Caco-2 (cell line): ENCODE results near the gene NDUFV3. TPM values are rescaled to one million over a fixed set of nuclear protein-coding genes. Genes with fewer than 3 reads are reported as not detected.
"Not testable (repeated sequence)": the region's sequence is repeated elsewhere in the genome, so short reads cannot be mapped to it uniquely, and the experiment has no call there.

Experiments used
- BruUV-seq: library from RNA; stranded (reverse); fragments of 400-500 nt; replicated peaks from 2 replicates; lab custom pipeline; 2021; lab: Mats Ljungman, UMichigan
- CTCF ChIA-PET: fragments of 300-600 bp; sonication (Branson Sonifier 250); formaldehyde crosslinking; loops from one replicate; lab custom pipeline; 2022; ENCODE audit warnings: antibody characterized with exemption; lab: Charles Lee
- POLR2A ChIA-PET: fragments of 300-600 bp; sonication (Branson Sonifier 250); formaldehyde crosslinking; loops from one replicate; lab custom pipeline; 2022; ENCODE audit warnings: antibody characterized with exemption; lab: Charles Lee
- DNase-seq, 2 experiments: peaks; one replicate each; pipeline versions ENCODE4 v3.0.0 to v3.0.0-alpha.2; 2020 to 2022
- H3K27me3 ChIP-seq: replicated peaks from 2 replicates; pipeline ENCODE4 v1.6.0; 2011; ENCODE audit warnings: low read length; ENCODE audit not compliant: control insufficient read depth, insufficient read depth
- H3K36me3 ChIP-seq: 2 replicates; pipeline ENCODE4 v1.5.1; 2011; ENCODE audit warnings: low read length; ENCODE audit not compliant: control insufficient read depth, insufficient read depth
- H3K4me1 ChIP-seq: fragments of 250-450 bp; sonication (Bioruptor Pico); 2 replicates; pipeline ENCODE4 v1.5.1; 2020; ENCODE audit warnings: mild to moderate bottlenecking
- H3K4me3 ChIP-seq: 2 replicates; pipeline ENCODE4 v1.5.1; 2011; ENCODE audit warnings: low read depth, mild to moderate bottlenecking, control low read depth, low read length
- H3K9me3 ChIP-seq: fragments of 250-450 bp; sonication (Bioruptor Pico); 2 replicates; pipeline ENCODE4 v1.5.1; 2020; ENCODE audit warnings: mild to moderate bottlenecking, moderate library complexity
- H3K27ac Mint-ChIP-seq: one replicate; pipeline ENCODE4 v1.8.0; 2022; ENCODE audit warnings: mixed read lengths; ENCODE audit not compliant: unreplicated experiment
- H3K27me3 Mint-ChIP-seq: one replicate; pipeline ENCODE4 v1.8.0; 2022; ENCODE audit warnings: mixed read lengths; ENCODE audit not compliant: insufficient read depth, unreplicated experiment
- H3K36me3 Mint-ChIP-seq: one replicate; pipeline ENCODE4 v1.8.0; 2022; ENCODE audit warnings: mild to moderate bottlenecking, mixed read lengths; ENCODE audit not compliant: insufficient read depth, unreplicated experiment
- H3K4me1 Mint-ChIP-seq: one replicate; pipeline ENCODE4 v1.8.0; 2022; ENCODE audit warnings: low read depth, mixed read lengths; ENCODE audit not compliant: unreplicated experiment
- H3K4me3 Mint-ChIP-seq: one replicate; pipeline ENCODE4 v1.8.0; 2022; ENCODE audit warnings: mild to moderate bottlenecking, moderate library complexity, mixed read lengths; ENCODE audit not compliant: unreplicated experiment
- H3K9me3 Mint-ChIP-seq: one replicate; pipeline ENCODE4 v1.8.0; 2022; ENCODE audit warnings: mixed read lengths; ENCODE audit not compliant: unreplicated experiment
- intact Hi-C: fragments of 100-400 bp; cut with micrococcal nuclease; formaldehyde crosslinking; loops from one replicate; pipeline ENCODE4 v1.10.0; 2022; ENCODE audit not compliant: unreplicated experiment
- total RNA-seq: library from RNA; stranded (reverse); gene quantifications from 2 replicates; pipeline ENCODE4 v1.2.3, GENCODE V29; 2022
- TF ChIP-seq, protein P1 (sequence below), 2 experiments: fragments of 200-600 bp in 1 of 2; IDR thresholded peaks; 1 replicate in 1 of 2; 2 replicates in 1 of 2; pipeline versions ENCODE4 v1.5.1 to v1.8.0; 2011 to 2022; ENCODE audit warnings: antibody characterized with exemption in 1 of 2, control low read depth in 1 of 2, inconsistent platforms in 1 of 2, low read depth in 1 of 2, low read length in 1 of 2, mild to moderate bottlenecking in 1 of 2, moderate library complexity in 1 of 2; ENCODE audit not compliant: insufficient read depth in 1 of 2, severe bottlenecking in 1 of 2, unreplicated experiment in 1 of 2

Gene NDUFV3
- total RNA-seq, 1 experiment from 2014 or later = 32.5 TPM

- BruUV-seq, H3K4me3 ChIP-seq, H3K4me3 Mint-ChIP-seq, H3K27me3 Mint-ChIP-seq, H3K9me3 ChIP-seq, DNase-seq, CTCF ChIA-PET, H3K4me1 ChIP-seq, H3K36me3 ChIP-seq, POLR2A ChIA-PET, intact Hi-C loops, H3K27me3 ChIP-seq, H3K27ac Mint-ChIP-seq: not testable (repeated sequence)
- H3K4me1 Mint-ChIP-seq = peaks cover 23% of the 10 kb centered on the region
- peaks cover 43% of the 10 kb centered on the region for H3K36me3 Mint-ChIP-seq
- peaks cover 14% of the 10 kb centered on the region for H3K9me3 Mint-ChIP-seq
Observed at GRCh38 chr21:42951193-42951592, 58.1 kb downstream of the NDUFV3 start.

GRCh38 chr21:42956824-42957630 is 63.9 kb downstream of the NDUFV3 start:
- peak overlapping the region; percentile 25 for H3K4me3 Mint-ChIP-seq
- H3K27me3 Mint-ChIP-seq = no peaks in the 10 kb centered on the region
- no peaks in the 10 kb centered on the region for H3K9me3 ChIP-seq
- H3K36me3 ChIP-seq = no peaks in the 10 kb centered on the region
- TSS peak; percentile 38 for BruUV-seq
- H3K27ac Mint-ChIP-seq = peak overlapping the region; percentile 91
- ChIA-PET CTCF (interaction anchor here (1.0 kb wide), 1 partner anchor 17 kb away, joined by 3 read pairs; the partner anchor contains the start of gene PKNOX1), POLR2A (interaction anchor here (0.6 kb wide), 1 partner anchor 26 kb away, joined by 3 read pairs; no protein-coding TSS in a partner anchor)
- no peak overlapping the region for H3K4me3 ChIP-seq
- H3K27me3 ChIP-seq = no peaks in the 10 kb centered on the region
- H3K4me1 Mint-ChIP-seq = peaks cover 17% of the 10 kb centered on the region
- TF ChIP-seq, protein P1, sequence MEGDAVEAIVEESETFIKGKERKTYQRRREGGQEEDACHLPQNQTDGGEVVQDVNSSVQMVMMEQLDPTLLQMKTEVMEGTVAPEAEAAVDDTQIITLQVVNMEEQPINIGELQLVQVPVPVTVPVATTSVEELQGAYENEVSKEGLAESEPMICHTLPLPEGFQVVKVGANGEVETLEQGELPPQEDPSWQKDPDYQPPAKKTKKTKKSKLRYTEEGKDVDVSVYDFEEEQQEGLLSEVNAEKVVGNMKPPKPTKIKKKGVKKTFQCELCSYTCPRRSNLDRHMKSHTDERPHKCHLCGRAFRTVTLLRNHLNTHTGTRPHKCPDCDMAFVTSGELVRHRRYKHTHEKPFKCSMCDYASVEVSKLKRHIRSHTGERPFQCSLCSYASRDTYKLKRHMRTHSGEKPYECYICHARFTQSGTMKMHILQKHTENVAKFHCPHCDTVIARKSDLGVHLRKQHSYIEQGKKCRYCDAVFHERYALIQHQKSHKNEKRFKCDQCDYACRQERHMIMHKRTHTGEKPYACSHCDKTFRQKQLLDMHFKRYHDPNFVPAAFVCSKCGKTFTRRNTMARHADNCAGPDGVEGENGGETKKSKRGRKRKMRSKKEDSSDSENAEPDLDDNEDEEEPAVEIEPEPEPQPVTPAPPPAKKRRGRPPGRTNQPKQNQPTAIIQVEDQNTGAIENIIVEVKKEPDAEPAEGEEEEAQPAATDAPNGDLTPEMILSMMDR (IDR thresholded peaks at IDR 0.05; ENCODE audit: insufficient read depth in 1 of 2, low read depth in 1 of 2, low read length in 1 of 2, severe bottlenecking in 1 of 2, unreplicated experiment in 1 of 2) = no peak
- intact Hi-C loops = no loop called here
- H3K9me3 Mint-ChIP-seq = no peaks in the 10 kb centered on the region
- H3K36me3 Mint-ChIP-seq = peaks cover 43% of the 10 kb centered on the region
- peak; percentile 53 to 69 for DNase-seq
- peaks cover 27% of the 10 kb centered on the region for H3K4me1 ChIP-seq

DNA sequence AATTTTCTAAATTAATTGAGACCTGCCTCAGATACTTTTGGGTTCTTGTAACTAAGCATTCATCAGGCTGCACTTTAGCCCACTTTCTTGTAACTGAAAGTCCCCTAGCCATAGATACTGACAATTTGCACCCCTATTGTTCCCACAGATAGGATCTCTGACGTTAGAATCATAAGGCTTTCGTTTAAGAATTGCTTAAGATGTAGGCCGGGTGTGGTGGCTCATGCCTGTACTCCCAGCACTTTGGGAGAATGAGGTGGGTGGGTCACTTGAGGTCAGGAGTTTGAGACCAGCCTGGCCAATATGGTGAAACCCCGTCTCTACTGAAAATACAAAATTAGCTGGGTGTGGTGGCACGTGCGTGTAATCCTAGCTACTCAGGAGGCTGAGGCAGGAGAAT is 65.0 kb downstream of the NDUFV3 start:
- H3K9me3 Mint-ChIP-seq, H3K27me3 Mint-ChIP-seq, BruUV-seq, DNase-seq, intact Hi-C loops, H3K9me3 ChIP-seq, H3K27ac Mint-ChIP-seq, H3K4me3 Mint-ChIP-seq, H3K4me3 ChIP-seq, H3K27me3 ChIP-seq, H3K36me3 ChIP-seq: not testable (repeated sequence)
- CTCF ChIA-PET = interaction anchor here (0.7 kb wide), 1 partner anchor 13 kb away, joined by 3 read pairs; no protein-coding TSS in a partner anchor
- Mint-ChIP-seq H3K36me3 (peaks cover 43% of the 10 kb centered on the region), H3K4me1 (peaks cover 17% of the 10 kb centered on the region)
- H3K4me1 ChIP-seq = peaks cover 32% of the 10 kb centered on the region
- POLR2A ChIA-PET = interaction anchor here (0.6 to 0.7 kb wide), 2 partner anchors 16 to 33 kb away, joined by 3 to 7 read pairs; partner anchors contain the start of gene ERVH48-1

DNA sequence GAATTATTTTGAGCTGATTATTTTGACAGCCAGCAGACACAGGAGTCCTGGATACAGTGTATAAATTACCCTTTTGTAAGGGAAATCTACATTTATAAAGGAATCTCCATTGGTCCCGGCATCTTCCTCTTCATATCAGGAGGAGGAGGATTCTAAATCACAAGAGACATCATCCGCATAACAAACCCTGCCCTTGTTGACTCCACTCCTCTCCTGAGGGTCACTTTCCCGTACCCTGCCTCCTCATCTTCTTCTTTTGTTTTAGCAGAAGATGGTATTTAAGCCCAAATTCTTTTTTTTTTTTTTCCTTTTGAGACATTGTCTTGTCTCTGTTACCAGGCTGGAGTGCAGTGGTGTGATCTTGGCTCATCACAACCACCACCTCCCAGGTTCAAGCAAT is 66.6 kb downstream of the NDUFV3 start:
- Histone ChIP-seq H3K36me3 (no peaks in the 10 kb centered on the region), H3K4me3 (no peak overlapping the region), H3K27me3 (no peaks in the 10 kb centered on the region), H3K9me3 (no peaks in the 10 kb centered on the region), H3K4me1 (peaks cover 32% of the 10 kb centered on the region)
- ChIA-PET CTCF (no interaction called here), POLR2A (no interaction called here)
- BruUV-seq = no TSS peak
- intact Hi-C loops = no loop called here
- TF ChIP-seq, protein P1 (IDR thresholded peaks at IDR 0.05; ENCODE audit: insufficient read depth in 1 of 2, low read depth in 1 of 2, low read length in 1 of 2, severe bottlenecking in 1 of 2, unreplicated experiment in 1 of 2) = no peak
- no peak for DNase-seq
- no peak overlapping the region for H3K4me3 Mint-ChIP-seq
- peaks cover 50% of the 10 kb centered on the region for H3K36me3 Mint-ChIP-seq
- H3K4me1 Mint-ChIP-seq = peaks cover 18% of the 10 kb centered on the region
- H3K27ac Mint-ChIP-seq = peak overlapping the region; percentile 35
- no peaks in the 10 kb centered on the region for H3K27me3 Mint-ChIP-seq
- no peaks in the 10 kb centered on the region for H3K9me3 Mint-ChIP-seq
